Right lobe of liver (tissue), 4 donors: ENCODE data around the gene PPM1H.

Source experiments
- CTCF ChIP-seq, 4 donors: fragments of 200-600 bp in 3 of 4; fragments of 450-650 bp in 1 of 4; IDR thresholded peaks; one replicate each; pipeline versions ENCODE4 v1.5.1 to v1.8.0; 2016 to 2022; ENCODE audit warnings: antibody characterized with exemption in 4 of 4, mild to moderate bottlenecking in 2 of 4
- POLR2A ChIP-seq: fragments of 450-650 bp; IDR thresholded peaks from one replicate; pipeline ENCODE4 v1.6.1; 2017; ENCODE audit warnings: antibody characterized with exemption, mild to moderate bottlenecking
- donor health status: DM: no; HTN: no; CAD: no.
- donor health status: DM: no; HTN: no; CAD: no.
- donor health status: DM: no; HTN: yes; CAD: no.

GRCh38 chr12:62737188-62737587 is 197.8 kb downstream of the PPM1H start:
- TF ChIP-seq CTCF (IDR thresholded peaks at IDR 0.05): no peak
- TF ChIP-seq POLR2A: no peak
